NCI-H2196 treated with DMSO at 0.1 percent for 48 hours (cell line): ENCODE data around the gene SMYD2.
"Not testable (repeated sequence)": the region's sequence is repeated elsewhere in the genome, so short reads cannot be mapped to it uniquely, and the experiment has no call there.

Source experiments
- DNase-seq: peaks from one replicate; lab custom pipeline; 2025; ENCODE audit not compliant: unreplicated experiment; lab: John Stamatoyannopoulos, UW

Gene SMYD2

DNA sequence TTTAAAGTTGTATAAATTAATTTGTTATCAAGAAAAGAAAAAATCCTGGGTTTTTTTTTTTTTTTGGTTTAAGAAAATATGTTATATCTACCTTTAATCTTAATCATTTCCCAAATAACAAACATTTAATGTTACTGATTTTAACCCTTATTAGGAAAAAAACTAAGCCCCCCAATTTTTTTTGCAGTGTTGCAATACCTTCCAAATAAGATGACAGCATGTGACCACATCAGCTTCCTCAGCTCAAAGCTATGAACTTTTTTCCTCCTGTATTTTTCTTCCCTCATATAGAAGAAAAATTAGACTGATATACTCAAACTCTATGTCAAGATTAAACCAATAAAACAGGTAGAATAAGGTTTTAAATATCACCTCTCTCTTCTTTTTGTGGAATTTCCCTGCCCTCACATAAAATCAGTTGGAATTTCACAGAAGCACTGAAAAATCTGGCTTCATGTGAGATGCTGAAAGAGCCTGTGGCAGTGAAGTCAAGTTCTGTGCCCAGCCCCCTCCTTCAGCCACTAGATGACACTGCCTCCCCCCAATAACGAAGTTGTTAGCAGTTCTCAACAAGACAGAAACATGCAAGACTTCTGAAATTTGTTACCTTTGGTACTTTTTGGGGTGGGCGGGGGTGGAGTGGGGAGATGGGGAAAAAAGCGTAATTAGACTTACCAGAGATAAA is 9.6 kb upstream of the SMYD2 start:
- no peak for DNase-seq

DNA sequence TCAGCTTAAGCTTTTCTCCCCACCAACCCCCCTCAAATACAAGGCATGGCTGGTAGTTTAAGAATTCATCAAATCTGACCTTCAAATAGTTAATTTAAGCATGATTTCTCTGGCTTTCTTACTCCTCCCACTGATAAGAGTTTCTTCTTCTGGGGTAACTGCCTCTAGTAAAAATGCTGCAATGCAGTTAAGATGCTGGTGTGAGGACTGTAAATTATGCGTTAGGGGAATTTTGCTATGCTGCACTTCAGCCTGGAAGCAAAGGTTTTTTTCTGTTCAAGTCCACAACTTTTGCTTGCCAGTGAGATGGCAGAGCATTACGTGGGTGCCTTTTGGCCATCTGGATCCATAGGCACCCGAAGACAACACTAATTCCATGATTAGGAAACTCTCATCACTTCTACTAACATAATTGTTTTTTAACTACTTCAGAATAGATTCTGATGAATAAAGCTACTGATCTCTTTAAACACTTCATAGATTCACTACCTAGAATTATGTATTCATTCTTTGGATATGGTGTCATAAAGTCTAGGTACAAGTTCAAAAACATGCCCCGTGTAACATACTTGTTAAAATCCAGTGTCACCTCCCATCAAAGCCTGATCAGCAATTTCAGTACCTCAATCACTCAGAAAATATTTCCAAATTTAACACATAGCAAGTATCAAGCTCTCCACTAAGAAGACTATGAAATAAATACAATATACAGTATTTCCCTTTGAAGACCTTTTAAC is 8.8 kb upstream of the SMYD2 start:
- no peak for DNase-seq

DNA sequence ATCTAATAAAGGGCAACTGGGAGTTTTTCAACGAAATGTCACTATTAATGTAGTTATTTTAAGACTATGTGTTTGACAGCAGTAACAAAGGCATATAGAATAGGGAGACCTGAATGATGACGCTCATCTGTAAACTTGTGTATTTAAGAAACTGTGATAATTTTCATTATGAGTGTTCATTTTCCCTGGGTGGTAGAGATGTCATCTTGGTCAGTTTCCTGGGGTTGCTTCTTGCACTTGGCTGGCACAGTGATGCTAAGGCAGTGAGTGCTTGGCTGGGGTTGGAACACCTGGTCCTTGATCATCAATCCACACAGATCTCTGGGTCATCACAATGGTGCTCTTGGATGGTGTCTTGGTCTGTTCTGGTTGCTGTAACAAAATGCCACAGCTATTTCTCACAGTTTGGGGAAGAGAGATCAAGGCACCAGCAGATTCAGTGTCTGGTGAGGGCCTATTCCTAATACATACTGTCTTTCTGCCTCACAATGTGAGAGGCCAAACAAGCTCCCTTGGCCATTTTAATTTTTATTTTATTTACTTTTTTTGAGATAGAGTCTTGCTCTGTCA is 7.9 kb upstream of the SMYD2 start:
- no peak for DNase-seq

DNA sequence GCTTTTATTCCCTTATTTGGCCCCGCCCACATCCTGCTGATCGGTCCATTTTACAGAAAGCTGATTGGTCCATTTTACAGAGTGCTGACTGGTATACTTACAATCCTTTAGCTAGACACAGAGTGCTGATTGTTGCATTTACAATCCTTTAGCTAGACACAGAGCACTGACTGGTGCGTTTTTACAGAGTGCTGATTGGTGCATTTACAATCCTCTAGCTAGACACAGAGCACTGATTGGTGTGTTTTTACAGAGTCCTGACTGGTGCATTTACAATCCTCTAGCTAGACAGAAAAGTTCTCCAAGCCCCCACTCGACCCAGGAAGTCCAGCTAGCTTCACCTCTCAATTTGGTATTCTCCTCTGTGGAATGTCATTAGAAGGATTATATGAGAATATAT is 5.3 kb upstream of the SMYD2 start:
- not testable (repeated sequence) for DNase-seq

DNA sequence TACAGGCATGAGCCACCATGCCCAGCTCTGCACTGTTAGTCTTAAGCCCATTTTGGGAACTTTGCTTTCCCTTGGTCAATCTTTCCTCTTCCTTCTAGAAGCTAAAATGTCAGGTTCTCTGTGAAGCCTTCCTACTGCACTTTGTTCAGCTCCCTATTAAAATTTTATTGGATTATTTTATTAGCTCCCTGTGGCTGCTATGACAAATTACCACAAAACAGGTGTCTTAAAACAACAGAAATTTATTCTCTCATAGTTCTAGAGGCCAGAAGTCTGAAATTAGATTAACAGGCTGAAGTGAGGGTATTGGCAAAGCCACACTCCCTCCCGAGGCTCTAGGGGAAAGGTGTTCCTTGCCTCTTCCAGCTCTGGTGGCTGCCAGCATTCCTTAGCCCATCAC is 4.2 kb upstream of the SMYD2 start:
- no peak for DNase-seq

DNA sequence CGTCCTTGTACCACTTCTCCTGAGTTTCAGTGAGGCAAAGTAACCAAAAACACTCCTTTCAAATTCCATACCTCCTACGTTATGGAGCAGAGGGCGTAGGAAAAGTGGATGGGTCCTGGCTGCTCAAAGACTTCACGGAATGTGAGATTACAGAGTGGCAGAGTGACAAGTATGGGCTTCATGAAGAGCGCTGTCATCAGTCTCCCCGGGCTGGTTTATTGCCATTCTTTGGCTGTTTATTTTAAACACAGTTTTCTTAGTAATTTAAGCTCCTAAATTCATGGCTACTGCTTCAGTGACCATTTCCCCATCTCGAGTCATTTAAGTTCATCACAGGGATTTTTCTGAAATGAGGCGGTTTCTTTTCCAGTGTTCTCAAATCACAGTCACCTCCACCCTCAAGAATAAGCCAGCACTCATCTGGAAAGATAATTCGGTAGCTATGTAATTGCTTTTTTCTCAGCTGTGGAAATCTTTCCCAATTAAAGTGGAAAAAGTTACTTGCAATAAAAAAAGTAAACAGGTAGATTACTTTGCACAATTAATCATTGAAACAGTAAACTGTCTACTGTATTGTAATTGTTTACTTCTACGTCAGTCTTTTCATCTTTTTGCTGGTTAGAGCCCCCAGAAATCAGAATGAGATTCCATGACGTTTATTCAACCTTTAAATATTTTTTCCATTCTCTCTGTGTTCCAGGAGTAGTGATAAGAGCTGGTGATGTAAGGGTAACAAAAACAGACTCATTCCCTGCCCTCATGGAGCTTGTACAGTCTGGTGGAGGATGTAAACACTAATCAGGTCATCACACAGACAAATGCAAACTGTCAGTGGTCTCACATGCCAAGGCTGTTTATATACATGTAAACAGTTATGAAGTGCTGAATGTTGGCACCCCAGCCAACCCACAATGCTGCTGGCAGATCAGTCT is 3.0 kb upstream of the SMYD2 start:
- no peak for DNase-seq

DNA sequence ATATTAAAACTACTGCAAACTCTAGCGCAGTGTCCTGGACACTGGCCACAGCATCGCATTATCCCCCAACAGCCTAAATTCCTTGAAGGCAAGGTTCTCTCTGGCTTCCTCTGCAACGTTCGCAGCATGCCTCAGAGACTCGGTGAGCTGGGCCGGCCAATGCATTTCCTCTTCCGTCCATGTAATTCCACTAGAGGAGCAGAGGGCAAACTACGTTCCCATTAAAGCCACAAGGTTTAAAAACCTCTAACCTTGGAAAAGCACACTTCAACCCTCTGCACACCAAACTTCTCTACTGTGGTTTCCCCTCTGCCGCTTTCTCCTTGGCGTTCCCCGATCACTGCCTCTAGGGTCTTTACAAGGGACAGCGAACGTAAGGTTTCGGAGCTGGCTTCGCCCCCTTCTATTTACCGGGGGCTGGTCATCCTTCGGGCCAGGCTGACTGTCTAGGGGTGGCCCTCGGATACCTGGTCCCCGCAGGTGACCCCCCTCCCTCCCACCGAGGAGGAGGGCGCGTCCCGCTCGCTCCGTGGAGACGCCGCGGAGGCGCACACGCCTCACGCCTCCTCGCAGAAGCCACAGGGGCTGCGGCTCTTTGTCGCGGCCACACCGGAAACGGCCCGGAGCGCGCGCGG is 456 bp upstream of the SMYD2 start:
- no peak for DNase-seq

DNA sequence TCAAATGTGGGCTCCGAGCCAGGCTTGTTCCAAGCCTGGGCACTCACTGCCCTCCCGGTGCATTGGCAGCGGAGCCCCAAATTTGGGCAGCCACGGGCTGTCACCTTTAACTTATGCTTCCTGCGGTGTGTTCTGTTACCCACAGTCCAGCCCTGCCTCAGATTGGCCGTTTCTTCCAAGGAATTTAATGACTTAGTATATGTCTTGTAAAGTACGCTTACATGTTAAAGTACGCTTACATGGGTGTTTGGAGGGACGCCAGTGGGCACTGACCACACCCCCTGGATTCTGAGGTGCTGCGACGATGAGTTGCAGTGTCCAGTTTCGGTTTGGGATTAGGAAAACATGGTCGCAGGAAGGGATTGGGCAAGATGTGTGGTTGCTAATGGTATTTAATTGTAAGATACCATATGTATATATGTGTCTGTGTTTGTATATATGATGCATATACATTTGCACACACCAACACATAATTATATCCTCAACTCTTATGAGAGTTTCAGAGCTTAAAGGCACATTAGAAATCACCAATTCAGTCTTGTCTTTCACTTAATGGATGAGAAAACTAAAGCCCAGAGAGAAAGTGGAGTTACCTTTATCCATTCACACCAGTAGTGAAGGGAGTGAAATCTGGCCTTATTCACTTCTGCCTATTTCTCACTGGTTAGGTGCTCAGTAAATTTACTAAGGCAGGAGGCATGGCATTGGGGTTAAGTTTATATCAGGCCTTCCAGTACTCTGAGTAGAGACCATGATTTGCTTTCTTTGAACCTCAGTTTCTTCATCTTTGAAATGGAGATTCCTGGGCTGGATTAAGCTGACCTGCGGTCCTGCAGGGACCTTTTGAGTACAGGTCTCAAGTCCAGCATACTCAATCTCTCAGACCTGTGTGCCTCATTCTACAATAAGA is 1.0 kb downstream of the SMYD2 start:
- DNase-seq = no peak

DNA sequence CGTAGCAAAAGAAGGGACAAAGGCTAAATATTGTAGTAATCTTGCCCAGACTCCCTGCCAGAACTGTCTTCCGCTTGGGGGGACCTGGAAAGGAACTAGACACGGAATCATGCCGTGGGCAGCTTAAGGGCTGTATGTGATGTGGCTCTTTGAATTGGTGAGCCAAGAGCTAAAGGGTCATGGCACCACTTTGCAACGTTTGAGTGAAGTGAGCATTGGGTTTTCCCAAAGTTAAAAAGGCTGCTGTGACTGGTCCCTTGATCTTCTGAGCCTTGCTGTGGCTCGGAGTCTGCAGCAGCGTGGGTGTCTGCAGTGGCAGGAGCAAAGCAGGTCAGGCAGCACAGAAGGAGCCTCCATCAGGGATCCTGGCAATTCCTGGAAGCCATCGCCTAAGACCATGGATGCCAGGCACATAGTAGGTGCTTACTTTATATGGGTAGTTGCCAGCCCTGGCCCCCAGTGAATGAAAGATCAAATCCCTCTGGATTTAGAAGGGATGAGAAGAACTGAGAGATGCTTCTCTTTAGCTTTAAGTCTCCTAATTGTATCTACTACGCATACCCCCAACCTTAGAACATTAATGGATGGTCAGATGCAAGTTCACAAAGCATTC is 1.8 kb downstream of the SMYD2 start:
- DNase-seq = no peak

DNA sequence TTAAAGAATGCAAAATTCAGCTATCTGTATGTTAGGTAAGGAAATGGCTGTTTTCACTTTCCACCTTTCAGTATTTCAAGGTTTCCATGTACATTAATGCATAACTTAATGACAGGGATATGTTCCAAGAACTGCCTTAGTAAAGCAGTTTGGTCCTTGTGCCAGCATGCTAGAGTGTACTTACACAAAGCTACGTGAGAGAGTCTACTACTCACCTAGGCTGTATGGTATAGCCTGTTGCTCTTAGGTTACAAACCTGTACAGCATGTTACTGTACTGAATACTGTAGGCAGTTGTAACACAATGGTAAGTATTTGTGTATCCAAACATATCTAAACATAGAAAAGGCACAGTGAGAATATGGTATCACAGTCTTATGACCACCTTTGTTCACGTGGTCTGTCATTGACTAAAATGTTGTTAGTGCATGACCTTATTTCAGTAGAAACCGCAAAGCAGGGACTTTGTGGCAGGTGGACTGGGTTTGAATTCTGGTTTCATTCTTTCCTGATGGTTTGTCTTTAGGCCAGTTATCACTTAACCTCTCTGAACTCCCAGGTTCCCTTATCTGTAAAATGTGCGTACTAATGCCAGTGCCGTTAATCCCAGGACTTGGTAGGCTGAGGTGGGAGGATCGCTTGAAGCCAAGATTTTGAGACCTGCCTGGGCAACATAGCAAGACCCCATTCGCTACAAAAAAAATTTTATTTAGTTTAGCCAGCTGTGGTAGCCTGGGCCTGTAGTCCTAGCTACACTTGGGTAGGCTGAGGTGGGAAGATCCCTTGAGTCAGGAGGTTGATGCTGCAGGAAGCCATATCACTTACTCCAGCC is 4.9 kb downstream of the SMYD2 start:
- no peak for DNase-seq

DNA sequence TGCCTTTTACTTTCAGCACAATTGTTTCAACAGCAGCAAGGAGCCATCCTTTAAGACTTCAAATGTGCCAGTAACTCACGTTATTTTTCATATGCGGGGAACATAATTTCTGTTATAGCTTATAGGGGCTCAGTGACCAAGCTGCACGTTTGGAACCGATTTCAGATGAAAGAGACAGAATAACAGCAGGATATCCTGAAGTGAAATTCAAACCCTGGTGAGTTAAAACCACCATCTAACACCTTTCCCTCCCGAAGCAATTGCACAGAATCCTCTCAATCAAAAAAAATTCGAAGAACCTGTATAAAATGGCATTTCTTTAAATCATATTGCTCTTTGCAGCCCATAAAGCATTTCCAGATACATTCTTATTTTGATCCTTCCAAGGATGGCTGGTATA is 6.9 kb downstream of the SMYD2 start:
- DNase-seq = no peak

DNA sequence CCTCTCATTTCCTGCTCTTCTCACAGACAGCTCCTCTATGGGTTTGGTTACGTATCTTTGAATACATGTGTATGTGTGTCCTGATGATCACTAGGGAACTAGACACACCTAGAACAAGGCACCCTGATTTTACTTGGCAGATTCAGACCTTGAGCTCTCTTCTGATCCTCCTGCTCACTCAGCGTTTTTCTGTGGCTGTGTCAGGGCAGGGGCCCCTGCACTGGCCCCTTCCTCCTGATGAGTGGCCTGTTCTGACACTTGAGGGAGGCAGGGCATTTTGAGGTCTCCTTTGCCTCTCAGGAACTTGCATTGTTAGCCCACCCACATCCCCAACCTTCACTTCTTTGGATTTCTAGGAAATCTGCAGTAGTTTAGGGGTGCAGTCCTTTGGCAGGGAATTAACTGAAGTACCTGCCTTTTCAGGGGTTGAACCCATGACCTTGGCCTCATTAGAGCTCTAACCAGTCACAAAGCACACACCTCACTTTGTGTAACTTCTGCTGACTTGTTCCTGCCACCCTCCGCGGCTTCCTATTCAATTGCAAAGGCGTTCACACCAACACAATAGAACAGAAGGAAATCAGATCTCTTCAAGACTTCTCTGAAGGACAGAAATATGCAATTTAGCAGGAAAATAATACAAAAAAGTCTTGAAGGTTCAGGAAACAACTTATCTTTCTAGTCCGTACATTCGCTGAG is 8.8 kb downstream of the SMYD2 start:
- DNase-seq = no peak

DNA sequence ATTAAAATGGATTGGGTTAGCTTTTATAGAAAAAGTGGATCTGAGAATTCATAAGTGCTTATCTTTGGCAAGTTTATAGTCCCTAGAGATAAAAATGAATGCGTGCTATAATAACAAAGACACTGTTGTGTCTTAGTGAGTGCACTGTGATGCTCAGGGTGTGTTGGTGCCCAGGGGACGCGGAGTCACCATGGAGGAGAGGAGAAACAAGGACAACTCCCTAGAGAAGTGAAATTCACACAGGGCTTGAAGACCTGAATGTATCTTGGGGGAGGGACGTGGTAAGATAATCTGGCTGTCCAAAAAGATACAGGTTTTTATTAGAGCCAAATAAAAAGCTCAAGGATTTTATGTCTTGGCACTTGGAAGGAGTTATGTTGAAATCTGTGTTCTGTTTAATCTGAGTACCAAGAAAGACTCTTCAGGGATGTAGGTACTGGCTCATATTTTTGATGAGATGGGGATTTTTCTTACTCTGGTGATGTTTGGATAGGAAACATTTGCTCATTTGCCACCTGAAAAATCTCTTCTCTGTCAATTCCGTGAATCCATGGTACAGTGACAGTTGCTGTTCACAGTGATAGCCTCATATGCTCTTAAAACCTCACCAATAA is 9.6 kb downstream of the SMYD2 start:
- DNase-seq = no peak

DNA sequence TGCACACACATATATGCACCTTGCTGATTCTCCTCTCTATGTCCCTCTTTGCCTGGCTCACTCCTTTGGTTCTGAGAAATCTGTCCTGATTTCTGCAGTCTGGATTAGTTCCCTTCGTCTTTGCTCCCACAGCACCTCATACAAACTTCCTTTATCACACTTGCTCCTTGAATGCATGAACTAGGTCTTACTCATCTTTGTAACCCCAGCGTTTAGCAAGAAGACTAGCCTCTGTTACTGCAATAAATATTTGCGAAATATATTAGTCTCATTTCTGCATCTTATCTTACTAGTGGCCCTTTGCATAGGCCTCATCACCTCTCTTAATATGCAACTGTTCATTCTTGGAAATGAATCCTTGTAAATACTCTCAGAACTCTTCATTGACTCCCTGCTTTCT is 11.4 kb downstream of the SMYD2 start:
- DNase-seq = no peak

DNA sequence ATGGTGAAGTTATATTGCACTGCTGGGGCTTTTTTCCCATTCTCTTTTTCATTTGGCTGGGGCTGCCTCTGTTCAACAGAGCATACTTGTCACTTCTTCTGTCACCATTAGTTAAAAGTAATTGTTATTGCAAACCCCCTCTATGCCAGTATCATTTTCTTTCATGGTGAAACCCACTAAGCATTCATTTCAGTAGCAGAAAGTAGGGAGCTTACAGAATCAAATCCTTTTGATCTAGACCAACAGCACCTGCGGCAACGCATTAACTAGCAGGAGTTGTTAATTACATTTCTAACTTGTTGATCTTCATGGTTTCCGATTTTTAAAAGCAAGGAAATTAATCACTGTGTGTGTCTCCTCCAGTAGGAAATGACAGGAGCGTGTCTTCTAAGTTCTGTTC is 15.0 kb downstream of the SMYD2 start:
- no peak for DNase-seq

DNA sequence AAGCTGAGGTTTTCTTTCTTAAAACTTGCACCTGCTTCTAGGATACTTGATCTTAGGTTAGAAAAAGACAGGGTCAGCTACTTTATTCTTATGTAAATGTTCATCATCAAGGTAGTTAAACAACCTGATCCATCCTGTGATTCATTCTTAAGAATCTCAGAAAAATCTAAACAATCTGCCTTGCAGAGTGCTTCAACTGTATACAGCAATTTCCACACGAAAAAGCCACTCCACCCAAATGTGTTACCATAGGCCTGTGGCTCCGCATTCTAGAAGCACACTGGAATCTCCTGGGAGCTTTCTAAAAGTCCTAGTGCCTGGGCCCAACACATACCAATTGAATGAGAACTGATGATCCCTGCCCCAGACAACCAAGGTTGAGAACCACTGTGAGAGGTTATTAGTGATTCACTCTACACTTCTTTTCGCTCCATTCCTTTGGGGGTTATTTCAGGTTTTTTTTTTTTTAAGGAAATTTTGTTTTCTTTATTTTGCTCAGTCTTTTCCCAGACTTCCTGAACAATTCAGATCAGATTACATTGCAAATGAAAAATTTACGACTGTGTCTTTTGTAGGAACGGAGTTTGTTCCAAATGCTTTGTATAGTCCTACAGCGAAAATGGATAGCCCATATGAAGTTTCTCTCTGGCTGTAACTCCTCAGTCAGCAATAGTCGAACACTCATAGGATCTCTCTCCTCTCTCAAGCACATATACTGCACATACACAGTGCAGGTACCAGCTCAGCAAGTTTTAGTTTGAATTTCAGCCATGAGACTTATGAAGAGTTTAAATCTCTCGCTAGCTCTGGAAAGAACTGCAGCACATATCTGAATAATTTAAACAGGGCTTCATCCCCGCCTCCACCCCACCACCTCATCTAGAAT is 16.1 kb downstream of the SMYD2 start:
- no peak for DNase-seq
